Effector CD8-positive, alpha-beta T cell (primary cell): ENCODE data around the gene SLC25A11.
A peak's percentile ranks its signal among the peaks of the same experiment; 100 is the strongest.

Experiments used
- DNase-seq: peaks from one replicate; lab custom pipeline; 2025; lab: John Stamatoyannopoulos, UW

SLC25A11 gene

DNA sequence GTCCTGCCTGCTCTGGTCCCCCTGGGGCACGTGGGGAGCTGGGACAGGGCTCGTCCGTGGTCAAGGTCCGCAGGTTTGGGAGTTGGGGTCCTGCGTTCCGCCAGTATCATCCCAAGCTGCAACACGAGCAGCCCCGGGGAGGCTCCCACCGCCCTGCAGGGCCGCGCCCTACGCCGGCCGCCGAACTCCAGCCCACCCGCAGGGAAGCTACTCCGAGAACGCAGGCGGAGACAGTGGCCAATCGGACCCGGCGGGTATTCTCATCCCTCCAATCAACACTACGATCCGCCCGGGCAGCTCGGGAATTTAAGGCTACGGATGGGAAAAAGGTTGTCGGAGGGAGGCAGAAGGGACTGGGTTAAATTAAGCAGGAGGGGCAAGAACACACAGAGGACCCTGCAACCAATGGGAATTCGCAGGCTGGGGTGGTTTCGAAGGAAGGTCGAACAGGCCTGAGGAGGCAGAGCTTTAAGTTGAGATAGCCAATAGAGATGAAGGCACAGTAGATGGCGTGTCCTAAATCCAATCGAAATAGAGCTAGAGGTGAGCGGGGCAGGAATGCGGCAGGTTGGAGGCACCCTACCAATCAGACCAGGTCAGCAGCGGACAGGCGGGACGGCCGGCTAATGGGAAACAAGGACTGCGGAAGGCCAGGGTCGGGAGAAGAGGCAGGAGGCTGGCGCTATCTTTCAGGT, 27.1 kb upstream of the SLC25A11 start:
- DNase-seq, result peak; percentile 88

DNA sequence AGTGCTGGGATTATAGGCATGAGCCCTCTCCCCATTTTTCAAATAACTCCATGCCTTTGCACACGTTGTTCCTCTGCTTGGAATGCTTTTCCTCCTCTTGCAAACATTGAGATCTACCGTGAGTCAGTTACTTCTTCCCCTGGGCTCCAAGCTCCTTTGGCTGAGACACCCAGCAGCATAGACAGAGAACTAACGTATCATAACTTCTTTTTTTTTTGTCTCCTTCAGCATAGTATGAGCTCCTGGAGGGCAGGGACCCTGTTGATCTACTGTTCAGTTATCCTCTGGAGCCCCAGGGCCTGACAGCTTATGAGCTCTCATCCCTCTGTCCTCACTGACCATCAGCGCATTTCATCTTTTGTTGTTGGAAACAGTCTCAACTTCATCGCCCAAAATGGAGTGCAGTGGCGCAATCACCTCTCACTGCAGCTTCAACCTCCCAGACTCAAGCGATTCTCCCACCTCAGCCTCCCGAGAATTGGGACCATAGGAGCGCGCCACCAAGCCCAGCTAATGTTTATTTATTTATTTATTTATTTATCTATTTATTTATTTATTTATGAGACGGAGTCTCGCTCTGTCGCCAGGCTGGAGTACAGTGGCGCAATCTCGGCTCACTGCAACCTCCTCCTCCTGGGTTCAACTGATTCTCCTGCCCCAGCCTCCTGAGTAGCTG, 25.6 kb upstream of the SLC25A11 start:
- no peak for DNase-seq

DNA sequence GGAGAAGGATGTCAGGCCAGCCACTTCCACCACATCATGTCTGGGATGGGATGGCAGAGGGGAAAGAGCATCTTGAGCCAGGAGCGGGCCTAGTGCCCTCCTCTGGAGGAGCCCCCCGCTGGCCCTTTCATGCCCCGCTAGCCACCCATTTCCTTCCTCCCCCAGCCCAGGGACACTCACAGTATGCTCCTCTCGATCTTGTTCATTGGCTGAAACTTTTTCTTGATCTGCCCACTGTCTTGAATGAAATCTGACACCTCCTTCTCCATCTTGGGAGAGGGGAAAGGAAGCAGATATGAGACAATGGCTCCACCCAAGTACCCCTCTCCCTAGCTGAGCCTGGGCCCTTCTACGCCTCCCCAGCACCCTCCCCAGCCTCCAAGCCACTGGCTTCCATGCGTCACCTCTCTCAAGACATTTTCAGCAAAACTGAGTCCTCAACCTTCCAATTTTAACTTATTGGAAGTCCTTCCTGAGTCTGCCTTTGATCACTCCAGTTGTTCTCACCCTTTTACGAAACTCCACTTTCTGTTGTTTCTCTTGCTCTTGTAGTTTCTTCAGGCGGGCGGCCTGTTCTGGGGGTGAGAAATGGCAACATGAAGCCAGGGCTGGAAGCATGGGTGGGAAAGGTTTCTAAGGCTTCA, 20.6 kb upstream of the SLC25A11 start:
- no peak for DNase-seq

DNA sequence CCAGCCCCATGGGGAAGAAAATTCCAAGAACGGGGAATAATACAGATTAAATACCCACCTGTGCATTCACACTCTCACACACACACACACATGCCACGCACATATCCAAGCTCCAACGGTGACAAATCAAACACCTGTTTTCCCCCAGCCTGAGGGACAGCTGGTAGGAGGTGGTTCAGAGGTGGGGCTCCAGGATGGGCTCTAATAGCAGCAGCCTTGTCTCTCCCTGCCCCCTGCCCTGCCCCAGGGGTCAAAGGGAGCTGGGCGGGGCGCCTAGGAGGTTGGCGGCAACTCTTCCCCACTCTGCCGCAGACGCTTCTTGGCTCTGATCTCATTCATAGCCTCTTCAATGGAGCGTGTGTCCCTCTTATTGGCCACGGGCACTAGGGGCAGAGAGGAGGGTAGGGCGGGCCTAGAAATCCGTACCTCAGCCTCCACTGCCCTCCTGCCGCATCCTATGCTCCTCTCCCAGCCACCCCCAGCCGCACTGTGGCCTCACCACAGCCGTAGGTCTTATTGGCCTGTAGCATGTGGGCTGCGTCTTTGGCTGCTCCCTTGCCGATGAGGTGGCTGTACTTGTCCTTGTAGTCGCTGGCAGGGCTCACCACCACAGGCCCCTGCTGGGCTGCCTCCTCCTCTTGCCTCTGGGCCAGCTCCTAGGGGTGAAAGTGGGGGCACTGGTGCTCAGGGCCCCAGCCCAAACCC, 19.6 kb upstream of the SLC25A11 start:
- DNase-seq, result no peak

DNA sequence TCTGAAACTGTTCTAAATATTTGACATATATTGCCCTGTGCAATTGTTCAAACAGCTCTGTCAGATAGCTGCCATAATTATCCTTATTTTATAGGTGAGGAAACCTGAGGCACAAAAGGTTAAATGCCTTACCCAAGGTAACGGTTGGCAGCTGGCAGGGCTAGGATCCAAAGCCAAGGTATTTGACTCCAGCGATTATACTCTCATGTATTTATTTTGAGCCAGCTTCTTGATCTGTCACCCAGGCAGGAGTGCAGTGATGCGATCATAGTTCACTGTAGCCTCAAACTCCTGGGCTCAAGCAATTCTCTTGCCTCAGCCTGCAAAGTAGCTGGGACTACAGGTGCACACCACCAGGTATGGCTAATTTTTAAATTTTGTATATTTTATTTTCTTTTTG, 18.3 kb upstream of the SLC25A11 start:
- no peak for DNase-seq

DNA sequence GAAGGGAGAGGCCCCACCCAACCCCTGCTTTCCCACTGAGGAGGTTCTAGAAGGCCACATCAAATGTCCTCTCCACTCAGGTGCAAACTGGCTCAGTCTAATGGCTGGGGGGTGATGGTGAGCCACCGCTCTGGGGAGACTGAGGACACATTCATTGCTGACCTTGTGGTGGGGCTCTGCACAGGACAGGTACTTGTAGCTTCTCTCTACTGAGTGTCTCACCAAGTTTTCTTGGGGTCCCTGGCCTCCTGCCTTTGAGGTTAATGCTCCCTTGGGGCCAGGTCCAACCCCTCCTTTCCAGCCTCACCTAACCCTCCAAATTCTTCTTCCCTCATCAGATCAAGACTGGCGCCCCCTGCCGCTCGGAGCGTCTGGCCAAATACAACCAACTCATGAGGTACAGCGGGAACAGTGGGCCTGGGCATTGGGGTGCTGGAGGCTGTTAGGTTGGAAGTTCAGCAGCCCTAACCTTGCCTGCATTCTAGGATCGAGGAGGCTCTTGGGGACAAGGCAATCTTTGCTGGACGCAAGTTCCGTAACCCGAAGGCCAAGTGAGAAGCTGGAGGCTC, 16.7 kb upstream of the SLC25A11 start:
- DNase-seq, result peak; percentile 21

DNA sequence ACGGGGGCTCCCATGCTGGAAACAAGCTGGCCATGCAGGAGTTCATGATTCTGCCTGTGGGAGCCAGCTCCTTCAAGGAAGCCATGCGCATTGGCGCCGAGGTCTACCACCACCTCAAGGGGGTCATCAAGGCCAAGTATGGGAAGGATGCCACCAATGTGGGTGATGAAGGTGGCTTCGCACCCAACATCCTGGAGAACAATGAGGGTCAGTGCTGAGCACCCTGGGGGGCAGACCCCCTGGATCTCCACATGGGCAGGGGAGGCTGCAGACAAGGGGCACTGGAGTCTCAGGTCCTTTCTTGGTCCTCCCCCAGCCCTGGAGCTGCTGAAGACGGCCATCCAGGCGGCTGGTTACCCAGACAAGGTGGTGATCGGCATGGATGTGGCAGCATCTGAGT, 15.2 kb upstream of the SLC25A11 start:
- DNase-seq, result no peak

DNA sequence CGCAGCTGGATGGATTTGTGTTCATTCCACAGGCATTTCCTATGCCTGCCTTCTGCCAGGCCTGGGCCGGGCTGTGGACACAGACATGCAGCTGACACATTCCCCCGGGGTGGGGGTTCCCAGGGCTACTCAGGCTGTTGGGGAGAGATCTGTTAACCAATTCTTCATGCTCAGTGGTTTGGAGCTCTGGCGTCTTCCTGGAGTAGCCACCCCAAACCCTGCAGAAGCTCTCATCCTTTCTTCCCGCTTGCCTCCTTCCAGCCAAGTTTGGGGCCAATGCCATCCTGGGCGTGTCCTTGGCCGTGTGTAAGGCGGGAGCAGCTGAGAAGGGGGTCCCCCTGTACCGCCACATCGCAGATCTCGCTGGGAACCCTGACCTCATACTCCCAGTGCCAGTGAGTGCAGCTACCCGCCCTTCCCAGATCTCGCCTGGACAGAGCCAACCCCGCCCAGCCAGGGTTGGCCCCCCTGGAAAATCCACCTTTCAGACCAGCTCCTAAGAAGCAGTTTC, 13.7 kb upstream of the SLC25A11 start:
- no peak for DNase-seq

DNA sequence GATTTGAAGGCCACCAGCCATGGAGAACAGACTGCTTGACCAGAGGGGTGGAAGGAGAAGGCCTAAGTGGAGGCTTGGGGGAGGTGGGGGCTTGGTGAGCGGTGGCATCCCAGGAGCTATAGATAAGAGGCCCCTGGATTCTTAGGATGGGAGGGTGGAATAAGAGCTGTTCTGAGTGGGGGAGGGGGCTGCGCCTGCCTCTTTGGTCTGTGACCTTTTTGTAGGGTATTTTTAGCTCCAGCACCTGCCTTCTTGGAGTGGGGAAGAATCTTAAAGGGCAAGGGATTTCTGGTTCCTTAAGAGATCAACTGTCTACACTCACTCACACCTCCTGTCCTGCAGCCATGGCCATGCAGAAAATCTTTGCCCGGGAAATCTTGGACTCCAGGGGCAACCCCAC, 11.6 kb upstream of the SLC25A11 start:
- DNase-seq, result no peak

DNA sequence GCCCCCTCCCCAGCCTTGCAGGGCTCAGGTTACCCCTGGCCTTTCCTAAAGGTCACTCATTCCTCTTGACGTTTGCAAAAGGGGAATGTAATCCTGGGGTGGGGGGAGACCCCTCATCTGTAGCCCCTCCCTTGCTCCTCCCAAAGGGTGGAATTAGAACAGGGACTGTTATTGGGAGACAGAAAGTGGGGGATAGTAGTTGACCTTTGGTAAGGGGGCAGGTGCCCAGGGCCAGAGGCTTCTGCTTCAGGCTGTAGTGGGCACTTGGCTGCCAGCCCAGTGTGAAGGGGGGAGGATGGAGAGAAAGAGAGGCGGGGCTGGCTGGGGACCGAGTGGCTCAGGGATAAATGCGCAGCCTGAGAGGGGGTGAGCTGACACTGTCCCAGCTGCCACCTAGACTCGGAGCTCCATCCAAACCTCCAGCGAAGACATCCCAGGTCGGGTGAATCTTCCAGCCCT, 10.9 kb upstream of the SLC25A11 start, which contains the start of gene ENO3:
ENO3 (plus strand) TSS at position 374 of the 459 bp plus-strand sequence. CDS start 711 bp downstream, outside the sequence.
- DNase-seq, result no peak

DNA sequence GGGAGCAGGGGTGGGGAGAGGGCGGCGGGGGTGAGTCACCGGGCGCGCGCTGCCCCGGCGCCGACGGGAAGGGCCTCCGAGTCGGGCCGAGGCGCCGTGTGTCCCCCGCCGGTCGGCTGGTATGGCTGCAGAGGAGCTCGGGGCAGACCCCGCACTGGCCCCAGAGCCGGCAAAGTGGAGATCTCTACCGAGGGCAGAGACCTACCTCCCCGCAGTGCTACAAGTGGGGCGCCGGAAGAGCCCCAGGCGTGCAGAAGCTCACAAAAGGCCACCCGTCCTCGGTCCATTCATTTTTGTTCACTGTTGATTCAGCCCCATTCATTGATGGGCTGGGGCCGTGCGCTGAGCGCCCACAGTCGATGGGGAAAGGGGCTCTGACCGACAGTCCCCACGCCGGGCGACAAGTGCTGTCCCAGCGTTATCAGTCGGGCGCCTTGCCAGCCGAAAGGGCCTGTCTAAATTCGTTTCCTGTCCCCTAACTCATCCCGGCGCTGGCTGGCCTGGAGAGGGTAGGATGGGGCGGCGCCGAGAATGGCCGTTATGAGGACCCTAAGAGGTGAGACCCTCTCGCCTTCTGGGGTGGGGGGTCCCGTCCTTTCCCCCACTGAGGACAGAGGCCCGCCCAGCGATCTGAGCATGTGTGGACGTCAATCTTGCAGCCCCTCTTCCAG, 10.4 kb upstream of the SLC25A11 start:
- peak; percentile 12 for DNase-seq

DNA sequence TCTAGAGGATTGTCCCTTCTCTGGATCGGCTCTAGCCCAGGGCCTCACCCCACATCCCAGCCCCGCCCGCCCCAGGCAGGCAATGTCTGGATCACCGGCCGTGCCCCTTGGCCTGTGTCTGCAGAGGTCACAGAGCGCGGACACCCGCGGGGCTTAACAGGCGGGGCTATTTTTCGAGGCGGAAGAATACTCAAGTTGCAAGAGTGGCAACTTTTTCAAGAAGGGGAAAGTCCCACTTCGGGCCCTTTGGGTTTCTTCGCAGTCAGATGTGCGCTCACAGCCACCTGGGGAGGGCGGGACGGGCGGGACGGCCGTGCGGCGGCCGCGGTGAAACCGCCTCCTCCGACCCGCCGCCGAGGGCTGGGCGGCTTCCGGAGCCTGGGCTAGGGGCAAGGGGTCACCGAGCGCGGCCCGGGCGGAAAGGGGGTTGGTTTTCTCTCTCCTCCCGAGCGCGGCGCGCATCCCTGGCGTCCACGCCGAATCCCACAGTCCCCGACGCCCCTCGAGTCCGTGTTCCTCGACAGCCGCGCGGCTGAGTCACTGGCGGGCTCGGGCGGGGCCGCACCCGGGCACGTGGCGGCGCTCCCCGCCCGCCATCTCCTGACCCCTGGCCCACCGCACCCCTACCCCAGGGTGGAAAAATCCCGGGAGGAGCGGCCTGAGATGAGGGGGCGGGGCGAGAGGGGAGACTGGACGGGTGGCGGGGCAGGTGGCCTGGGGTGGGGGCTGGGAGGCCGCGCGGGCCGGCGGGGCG, 9.7 kb upstream of the SLC25A11 start:
- peak; percentile 60 for DNase-seq

DNA sequence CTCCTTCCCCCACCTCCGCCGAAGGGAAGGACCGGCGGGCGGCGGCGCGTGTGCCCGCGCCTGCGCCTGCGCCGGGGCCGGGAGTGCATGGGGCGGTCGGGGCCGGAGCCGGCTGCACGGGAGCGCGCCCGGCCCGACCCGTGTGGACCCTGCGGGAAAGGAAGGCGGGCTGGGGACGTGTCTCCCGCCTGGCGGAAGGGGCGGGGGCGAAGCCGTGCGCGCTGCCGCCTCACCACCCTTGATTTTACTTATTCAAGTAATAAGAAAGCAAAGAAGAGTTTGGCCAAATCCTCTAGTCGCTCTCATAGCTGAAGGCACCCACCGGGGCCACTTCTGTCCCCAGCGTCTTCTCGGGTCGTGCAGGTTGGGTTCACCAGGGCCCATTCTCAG, 9.1 kb upstream of the SLC25A11 start:
- DNase-seq, result peak; percentile 58

DNA sequence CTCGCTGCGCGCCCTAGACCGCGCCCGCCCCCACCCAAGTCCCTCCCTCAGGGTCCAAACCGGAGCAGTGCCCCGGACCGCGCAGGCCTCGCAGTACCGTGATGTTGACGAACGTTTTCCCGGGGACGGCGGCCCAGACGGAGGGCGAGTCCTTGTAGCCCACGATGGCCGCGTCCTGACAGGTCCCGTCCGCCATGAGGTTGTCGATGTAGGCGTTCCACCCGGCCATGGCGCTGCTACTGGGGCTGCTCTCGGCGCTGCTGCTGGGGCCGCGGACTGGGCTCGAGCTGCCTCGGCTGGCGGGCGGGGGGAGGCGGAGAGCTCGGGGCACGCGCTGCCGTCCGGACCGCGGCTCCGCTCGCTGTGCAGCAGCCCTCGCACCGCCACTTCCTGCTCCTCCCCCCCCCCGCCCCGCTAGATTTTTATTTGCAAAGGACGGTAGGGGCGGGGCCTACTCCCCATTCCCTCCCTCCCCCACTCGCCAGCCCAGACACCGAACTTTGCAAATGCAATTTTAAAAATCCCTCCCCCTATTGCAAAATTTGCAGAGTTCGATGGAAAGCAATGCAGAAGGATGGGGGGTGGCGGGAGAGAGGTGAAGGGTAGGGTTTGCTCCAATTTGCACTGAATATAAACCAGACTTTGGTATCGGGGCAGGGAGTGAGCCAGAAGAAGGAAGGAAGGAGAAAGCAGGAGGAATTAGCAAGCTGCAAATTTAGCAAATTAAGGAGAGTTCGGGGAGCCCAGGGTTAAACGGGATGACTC, 8.5 kb upstream of the SLC25A11 start, which contains the start of gene PFN1:
PFN1 (minus strand) TSS at position 365 of the 765 bp plus-strand sequence; CDS start at position 229, 136 bp downstream.
- peak; percentile 78 for DNase-seq

DNA sequence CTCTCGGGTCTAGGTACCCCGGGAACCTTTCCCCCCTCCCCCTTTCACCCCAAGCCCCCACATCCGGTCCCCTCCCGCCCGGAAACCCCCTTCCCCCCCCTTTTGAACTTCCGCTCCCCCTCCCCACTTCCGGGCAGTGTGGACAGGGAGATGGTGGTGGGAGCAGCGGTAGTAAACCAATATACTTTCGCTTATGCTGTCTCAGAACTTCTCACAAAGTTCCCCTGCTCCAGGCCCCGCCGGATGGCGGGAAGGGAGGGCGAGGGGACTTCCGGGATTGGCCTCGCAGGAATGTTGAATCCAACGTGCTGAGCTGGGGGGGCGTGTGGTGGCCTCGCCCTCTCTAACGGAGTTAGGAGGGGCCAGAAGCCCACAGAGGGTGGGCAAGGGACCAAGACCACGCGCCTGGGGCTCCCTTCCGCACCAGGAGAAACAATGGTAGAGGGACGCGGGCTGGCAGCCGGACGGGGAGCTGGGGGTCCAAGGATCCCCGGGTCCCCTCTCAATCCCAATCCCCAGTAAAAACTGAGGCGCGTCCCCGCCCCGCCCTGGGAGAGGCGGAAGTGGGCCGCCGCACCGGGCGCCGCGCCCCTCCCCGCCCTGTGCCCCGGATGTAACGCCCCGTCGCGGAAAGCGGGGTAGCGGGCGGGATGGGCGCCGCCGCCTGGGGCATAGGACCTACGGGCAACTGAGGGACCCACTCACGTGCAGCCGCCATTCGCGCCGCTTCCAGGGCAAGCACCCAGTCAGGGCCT, 7.7 kb upstream of the SLC25A11 start:
- DNase-seq, result peak; percentile 48

DNA sequence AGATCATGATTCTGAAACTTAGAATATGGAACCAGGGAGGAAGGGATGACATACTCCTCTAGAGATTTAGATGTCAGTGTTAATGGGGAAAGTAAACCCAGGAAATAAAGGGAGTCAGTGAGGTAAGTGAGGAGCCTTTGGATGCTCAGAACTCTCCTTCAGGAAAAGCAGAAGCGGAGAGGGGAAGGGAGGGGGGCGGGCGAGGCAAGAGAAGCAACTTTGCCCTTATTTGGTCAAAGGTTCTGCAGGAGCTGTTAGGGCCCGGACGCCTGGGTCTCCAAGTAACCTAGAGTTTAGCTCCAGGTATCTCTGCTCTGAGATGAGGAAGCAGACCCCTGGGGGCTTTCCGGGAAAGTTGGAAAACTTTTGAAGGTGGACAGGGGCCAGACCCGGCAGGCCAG, 7.2 kb upstream of the SLC25A11 start:
- DNase-seq, result peak; percentile 23

DNA sequence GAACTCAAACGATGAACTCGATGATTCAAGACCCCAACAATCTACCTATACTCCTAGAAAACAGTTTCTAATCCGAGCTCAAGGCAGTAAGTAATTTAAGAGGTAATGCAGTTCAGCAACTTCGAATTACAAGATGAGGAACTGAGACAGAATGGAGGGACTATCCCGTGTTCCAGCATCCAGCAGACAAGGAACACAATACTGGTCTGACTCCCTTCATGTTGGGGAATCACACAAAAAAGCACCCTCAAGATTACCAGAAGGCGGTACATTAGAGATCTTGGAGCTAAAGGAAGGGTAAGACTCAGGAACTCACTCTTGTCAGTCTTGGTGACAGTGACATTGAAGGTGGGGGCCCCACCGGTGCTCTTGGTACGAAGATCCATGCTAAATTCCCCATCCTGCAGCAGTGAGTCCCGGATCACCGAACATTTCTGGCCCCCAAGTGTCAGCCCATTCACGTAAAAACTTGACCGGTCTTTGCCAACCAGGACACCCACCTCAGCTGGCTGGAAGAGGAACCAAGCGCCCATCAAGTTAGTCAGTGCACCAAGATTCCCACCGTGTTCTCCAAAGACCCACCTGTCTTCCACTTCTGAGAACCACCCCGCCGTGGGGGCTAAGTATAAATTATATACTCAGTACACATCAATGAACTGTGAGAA, 6.6 kb upstream of the SLC25A11 start:
- no peak for DNase-seq

DNA sequence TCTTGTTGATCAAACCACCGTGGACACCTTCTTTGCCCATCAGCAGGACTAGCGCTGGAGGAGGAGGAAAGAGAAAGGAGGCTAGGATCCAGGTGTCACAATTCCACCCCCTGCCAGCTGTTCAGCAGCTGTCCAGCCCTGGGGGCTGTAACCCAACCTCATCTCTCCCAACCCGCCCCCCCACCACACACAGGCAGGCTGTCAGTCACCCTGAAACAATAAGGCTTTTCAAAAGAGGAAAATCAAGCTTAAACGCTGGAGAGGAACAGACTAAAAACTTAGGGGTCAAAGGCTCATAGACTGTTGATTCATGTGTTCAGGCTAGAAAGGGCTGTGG, 6.1 kb upstream of the SLC25A11 start:
- no peak for DNase-seq
